Kidney epithelial cell (primary cell): ENCODE results near the gene CPOX. TPM values are rescaled to one million over a fixed set of nuclear protein-coding genes. Genes with fewer than 3 reads are reported as not detected.
A peak's percentile ranks its signal among the peaks of the same experiment; 100 is the strongest.

ENCODE experiments used
- DNase-seq: peaks from one replicate; pipeline ENCODE4 v3.0.0-alpha.2; 2010; ENCODE audit warnings: low read depth
- H3K27me3 ChIP-seq: 2 replicates; pipeline ENCODE4 v1.6.0; 2011; ENCODE audit warnings: low read length; ENCODE audit not compliant: control insufficient read depth, insufficient read depth
- H3K36me3 ChIP-seq: 2 replicates; pipeline ENCODE4 v1.5.1; 2011; ENCODE audit warnings: low read length; ENCODE audit not compliant: control insufficient read depth, insufficient read depth
- H3K4me3 ChIP-seq: 2 replicates; pipeline ENCODE4 v1.5.1; 2011; ENCODE audit warnings: low read depth, mild to moderate bottlenecking, control low read depth, low read length
- total RNA-seq: library from RNA; depleted of rRNA; stranded (reverse); fragments of >200 nt; gene quantifications from 2 replicates; pipeline ENCODE4 v1.2.3, GENCODE V29; 2015
- TF ChIP-seq, protein P1 (sequence below): IDR thresholded peaks from 2 replicates; pipeline ENCODE4 v1.5.1; 2011; ENCODE audit warnings: mild to moderate bottlenecking, moderate library complexity, low read length, control low read depth, inconsistent platforms; ENCODE audit not compliant: insufficient read depth, poor library complexity, severe bottlenecking

Gene CPOX
- total RNA-seq, 1 donor from 2014 or later: 26.5 TPM

DNA sequence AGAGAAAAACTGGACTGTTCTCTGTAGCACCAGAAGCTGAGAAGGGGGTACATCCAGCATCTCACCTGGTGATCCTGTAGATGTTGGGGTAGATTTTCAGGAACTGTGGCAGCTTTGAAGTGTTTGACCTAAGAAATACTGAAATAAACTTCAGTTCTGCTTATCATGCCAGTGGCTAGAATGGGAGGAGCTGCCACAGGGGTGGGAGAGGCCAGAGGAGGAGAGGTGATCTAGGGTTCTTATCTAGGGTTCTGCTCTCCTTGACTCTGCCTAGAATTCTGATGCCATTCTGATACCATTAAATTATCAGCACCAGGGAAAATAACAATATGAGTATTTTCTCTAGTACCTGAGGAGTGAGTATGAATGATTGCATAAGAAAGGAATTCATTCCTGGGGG, 10.2 kb upstream of the CPOX start:
- no peaks in the 10 kb centered on the region for H3K27me3 ChIP-seq
- H3K36me3 ChIP-seq: no peaks in the 10 kb centered on the region
- TF ChIP-seq, protein P1, sequence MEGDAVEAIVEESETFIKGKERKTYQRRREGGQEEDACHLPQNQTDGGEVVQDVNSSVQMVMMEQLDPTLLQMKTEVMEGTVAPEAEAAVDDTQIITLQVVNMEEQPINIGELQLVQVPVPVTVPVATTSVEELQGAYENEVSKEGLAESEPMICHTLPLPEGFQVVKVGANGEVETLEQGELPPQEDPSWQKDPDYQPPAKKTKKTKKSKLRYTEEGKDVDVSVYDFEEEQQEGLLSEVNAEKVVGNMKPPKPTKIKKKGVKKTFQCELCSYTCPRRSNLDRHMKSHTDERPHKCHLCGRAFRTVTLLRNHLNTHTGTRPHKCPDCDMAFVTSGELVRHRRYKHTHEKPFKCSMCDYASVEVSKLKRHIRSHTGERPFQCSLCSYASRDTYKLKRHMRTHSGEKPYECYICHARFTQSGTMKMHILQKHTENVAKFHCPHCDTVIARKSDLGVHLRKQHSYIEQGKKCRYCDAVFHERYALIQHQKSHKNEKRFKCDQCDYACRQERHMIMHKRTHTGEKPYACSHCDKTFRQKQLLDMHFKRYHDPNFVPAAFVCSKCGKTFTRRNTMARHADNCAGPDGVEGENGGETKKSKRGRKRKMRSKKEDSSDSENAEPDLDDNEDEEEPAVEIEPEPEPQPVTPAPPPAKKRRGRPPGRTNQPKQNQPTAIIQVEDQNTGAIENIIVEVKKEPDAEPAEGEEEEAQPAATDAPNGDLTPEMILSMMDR: no peak
- no peak for DNase-seq
- H3K4me3 ChIP-seq: no peak overlapping the region

DNA sequence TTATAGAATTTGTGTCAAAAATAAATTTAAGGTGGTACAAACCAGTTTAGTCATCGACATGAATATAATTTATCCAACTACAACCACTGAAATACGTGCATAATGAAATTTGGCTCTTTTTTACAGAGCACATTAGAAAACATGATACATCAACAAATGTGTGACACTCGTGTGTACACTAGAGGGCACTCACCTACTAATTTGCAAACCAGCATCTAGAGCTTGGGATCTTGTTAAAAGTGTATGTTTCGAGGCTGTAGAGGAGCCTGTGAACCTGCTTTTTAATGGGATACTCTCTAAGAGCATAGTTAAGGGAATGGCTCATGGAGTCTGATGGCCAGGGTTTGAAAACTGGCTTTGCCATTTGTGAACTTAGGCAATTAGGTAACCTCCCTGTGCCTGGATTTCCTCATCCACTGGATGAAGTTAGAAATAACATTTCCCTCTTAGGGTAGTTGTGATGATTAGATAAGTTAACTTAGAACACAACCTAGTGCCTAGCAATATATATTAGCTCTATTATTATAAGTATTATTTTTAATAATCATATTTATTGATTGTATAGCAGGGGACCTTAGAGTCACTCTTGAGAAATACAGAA, 8.8 kb upstream of the CPOX start:
- Histone ChIP-seq H3K4me3 (no peak overlapping the region), H3K36me3 (no peaks in the 10 kb centered on the region), H3K27me3 (no peaks in the 10 kb centered on the region)
- DNase-seq: peak; percentile 45
- TF ChIP-seq, protein P1: peak; percentile 70

DNA sequence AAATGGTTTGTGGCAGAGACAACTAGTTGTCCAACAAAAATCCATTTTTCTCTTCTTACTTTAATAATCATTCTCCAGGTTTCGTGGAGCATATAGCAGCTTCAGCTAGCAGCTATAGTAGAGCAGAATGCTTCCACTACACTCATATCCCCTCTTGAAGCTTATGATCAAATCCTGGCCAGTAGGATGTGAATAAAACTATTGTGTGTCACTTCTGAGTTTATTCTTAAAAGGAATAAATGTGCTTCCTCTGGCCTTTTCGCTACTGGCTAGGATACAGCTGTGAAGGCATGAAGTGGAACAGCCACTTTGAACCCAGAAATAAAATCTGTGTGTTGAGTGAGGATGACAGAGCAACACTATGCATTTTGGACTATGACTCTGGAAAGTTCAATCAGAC, 7.8 kb upstream of the CPOX start:
- TF ChIP-seq, protein P1: no peak
- Histone ChIP-seq H3K36me3 (no peaks in the 10 kb centered on the region), H3K4me3 (no peak overlapping the region), H3K27me3 (no peaks in the 10 kb centered on the region)
- DNase-seq: no peak

DNA sequence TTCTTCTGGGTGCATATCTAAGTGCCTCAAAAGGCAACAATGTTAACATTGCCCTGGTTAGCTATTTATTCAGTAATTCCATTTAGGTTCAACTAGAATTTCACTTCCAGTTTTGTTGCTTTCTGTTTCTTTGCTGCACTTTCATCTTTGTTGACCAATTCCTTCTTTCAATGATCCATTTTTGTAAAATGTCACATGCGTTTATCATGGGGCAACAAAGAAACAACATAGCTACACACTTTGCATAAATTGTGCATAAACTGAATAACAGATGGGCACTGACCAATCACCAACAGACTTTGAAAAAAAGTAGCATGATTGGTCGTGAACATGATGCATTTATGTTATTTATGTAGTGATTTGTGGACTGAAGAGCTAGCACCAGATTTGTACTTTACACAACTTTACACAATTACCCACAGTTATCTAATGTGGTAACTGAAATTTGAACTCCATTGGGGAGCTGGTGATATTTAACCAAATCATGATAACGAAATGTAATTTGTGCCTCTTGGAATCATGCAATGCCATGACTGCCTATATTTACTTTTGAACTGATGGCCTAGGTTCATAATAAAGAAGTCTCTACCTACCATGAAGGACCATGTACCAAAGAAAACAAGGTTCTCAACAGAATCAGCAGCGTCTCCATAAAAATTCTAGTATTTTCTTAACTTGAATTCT, 7.1 kb upstream of the CPOX start:
- no peaks in the 10 kb centered on the region for H3K36me3 ChIP-seq
- TF ChIP-seq, protein P1: no peak
- no peak for DNase-seq
- no peaks in the 10 kb centered on the region for H3K27me3 ChIP-seq
- no peak overlapping the region for H3K4me3 ChIP-seq

DNA sequence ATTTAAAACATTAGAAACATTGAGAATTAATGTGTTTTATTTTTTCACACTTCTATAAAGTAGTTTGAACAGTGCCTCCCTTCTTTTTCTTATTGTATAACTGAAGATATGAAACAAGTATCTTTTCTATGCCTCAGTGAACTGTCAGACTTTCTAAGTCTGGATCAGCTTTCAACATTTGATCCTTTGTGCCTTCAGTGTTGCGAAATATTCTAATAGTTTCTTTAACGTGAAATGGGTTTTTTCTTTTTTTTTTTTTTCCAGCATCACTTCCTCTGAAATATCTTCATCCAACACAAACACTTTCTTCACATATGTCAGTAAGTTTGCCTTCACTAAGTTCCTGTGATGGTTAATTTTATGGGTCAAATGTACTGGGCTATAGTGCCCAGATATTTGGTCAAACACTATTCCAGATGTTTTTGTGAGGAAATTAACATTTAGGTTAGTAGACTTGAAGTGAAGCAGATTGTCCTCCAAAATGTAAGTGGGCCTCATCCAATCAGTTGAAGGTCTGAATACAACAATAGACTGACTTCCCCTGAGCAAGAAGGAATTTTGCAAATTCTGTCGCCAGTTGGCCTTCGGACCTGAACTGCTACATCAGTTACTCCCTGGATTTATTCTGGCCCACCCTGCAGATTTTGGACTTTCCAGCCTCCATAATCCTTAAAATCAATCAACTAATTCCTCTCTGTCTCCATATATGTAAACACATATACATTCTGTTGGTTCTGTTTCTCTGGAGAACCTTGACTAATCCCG, 6.4 kb upstream of the CPOX start:
- DNase-seq: no peak
- TF ChIP-seq, protein P1: no peak
- H3K27me3 ChIP-seq: no peaks in the 10 kb centered on the region
- no peaks in the 10 kb centered on the region for H3K36me3 ChIP-seq
- H3K4me3 ChIP-seq: no peak overlapping the region
